GM12864 (cell line): ENCODE results near the gene C20orf202.

ENCODE experiments used
- DNase-seq: peaks from one replicate; pipeline ENCODE4 v3.0.0-alpha.2; 2011; ENCODE audit warnings: low read depth
- H3K4me3 ChIP-seq: 2 replicates; pipeline ENCODE4 v1.5.1; 2011; ENCODE audit warnings: mild to moderate bottlenecking, low read depth, low read length, control low read depth
- TF ChIP-seq, protein P1 (sequence below): IDR thresholded peaks from 2 replicates; pipeline ENCODE4 v1.5.1; 2011; ENCODE audit warnings: low read depth, mild to moderate bottlenecking, moderate library complexity, low read length, control low read depth, inconsistent platforms; ENCODE audit errors: missing control alignments

Gene C20orf202

DNA sequence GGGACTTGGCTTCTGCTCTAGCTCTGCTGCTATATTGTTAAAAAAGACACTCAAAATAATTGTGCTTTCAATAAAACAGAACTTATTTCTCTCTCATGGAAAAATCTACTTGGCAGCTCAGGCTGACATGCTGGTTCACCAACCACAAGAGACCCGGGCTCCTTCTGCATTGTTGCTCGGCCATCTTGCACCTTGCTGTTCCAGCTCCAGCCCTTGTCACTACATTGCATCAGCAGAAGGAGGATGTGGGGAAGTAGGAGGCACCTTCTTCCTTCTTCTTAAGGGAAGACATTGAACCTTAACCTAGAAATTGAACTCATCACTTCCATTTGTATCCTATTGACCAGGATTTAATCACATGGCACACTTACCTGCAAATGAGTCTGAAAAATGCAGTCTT lies 6.6 kb upstream of the C20orf202 start:
- H3K4me3 ChIP-seq: no peak overlapping the region
- TF ChIP-seq, protein P1, sequence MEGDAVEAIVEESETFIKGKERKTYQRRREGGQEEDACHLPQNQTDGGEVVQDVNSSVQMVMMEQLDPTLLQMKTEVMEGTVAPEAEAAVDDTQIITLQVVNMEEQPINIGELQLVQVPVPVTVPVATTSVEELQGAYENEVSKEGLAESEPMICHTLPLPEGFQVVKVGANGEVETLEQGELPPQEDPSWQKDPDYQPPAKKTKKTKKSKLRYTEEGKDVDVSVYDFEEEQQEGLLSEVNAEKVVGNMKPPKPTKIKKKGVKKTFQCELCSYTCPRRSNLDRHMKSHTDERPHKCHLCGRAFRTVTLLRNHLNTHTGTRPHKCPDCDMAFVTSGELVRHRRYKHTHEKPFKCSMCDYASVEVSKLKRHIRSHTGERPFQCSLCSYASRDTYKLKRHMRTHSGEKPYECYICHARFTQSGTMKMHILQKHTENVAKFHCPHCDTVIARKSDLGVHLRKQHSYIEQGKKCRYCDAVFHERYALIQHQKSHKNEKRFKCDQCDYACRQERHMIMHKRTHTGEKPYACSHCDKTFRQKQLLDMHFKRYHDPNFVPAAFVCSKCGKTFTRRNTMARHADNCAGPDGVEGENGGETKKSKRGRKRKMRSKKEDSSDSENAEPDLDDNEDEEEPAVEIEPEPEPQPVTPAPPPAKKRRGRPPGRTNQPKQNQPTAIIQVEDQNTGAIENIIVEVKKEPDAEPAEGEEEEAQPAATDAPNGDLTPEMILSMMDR: no peak
- DNase-seq: no peak

DNA sequence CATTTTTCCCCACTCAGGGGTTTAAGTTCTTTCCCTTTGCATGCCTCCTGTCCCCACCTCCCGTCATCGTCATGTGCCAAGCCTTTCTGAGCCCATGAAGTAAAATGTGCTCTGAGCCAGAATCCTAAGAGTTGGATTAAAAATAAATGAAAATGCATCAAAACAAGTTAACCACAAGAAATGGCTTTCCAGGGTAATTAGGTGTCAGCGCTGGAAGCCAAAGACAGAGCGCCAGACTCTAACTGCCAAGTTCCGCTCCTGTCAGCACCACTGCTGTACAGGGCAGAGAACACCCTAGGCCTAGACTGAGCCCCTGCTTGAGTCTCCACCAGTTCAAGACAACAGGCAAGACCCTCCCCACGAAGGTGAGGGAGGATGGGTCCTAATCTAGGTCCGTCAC lies 5.5 kb upstream of the C20orf202 start:
- no peak overlapping the region for H3K4me3 ChIP-seq
- TF ChIP-seq, protein P1: no peak
- no peak for DNase-seq

DNA sequence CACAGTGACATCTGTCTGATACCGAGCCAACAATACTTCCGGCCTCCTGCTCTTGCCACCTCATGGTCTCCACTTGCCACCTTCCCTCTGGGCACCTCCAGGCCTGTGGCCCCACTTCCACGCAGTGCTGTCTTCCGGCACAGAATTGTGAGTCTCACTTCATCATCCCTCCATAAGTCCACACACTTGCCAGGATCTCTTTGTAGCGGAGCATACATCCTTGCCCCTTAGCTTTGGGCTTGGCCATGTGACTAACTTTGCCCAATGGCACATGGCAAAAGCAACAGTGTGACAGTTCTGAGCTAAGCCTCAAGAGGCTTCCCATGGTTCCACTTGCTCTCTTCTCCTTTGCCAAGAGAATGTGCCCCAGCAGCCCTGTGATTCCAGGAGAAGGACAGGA lies 4.5 kb upstream of the C20orf202 start:
- DNase-seq: no peak
- no peak overlapping the region for H3K4me3 ChIP-seq
- TF ChIP-seq, protein P1: no peak

DNA sequence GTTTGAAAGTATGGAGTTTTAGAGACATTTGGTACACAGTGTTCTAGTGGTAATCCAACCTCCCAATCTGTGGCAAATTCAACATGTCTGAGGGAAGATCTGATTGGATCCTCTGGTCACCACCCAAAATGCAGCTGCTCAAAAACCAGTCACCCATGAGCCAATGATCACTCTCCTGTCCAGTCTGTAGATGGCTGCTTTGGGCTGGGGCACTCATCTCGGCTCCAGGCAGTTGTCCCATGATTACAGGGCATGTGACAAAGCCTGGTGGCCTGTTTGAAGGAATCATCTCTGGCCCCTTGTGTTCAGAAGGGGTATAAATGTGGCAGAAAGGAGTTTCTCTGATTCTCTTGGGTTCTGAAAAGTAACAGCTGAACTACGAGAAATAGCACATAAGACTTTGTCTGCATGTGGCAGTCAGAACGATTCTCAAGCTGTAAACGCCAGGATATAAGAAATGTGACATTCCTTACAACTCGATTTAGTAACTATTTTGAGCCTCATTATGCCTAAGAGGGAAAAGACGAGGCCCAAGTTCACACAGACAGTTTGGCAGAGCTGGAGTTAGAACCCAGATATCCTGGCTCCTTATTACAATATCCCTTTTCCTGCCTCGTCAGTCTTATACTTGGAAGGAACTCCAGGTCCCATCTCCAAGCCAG lies 3.9 kb upstream of the C20orf202 start:
- no peak for DNase-seq
- TF ChIP-seq, protein P1: no peak
- H3K4me3 ChIP-seq: no peak overlapping the region

DNA sequence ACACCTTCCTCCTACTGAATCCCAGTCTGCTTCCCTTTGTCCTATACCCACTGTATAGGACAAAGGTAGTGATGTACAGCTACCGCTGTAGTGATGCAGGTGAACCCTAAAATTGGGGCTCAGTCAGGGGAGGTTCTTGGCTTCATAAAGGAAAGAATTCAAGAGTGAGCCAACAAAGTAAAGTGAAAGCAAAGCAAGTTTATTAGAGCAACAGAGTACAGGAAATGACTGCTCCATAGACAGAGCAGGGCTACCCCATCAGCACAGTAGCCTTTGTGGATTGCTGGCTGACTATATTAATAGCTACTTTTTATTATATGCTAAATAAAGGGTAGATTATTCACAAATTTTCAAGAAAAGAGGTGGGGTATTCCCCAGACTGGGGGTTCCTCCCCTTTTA lies 3.3 kb upstream of the C20orf202 start:
- no peak for DNase-seq
- TF ChIP-seq, protein P1: no peak
- no peak overlapping the region for H3K4me3 ChIP-seq

DNA sequence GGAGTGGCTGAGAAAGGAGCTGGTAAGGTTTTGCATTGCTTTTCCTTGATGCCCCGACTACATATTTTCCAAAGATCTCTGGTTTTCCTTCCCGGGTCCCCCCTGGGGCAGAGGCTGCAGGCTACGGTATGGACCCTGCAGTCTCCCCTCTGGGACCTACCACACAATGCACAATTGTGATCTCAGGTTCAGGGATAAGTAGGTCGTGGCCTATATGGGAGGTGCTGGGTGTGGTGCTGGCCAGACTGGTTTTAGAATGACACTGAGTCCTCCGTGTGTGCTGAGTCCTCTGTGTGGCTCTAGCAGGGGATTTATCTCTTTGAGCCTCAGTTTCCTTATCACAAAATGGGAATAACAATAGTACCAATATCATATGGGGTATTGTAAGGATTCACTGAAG lies 376 bp downstream of the C20orf202 start:
- no peak overlapping the region for H3K4me3 ChIP-seq
- no peak for DNase-seq
- TF ChIP-seq, protein P1: no peak

DNA sequence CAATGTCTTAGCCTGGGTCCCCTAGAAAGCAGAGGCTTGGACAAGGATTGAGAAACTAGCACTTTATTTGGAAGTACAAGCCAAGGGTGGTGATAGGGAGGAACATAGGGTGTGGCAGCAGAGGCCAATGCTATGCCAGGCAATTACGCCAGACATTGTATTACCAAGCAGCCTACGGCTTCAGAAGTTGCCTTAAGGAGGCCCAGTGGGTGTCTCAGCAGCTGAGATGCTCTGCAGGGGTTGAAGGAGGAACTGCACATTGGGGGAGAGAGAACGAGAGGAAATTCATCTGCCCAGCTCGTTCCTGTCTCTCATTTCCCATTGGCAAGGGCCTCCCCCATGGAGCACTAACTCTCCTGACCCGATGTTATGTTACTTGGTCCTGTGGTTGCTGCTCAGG lies 859 bp downstream of the C20orf202 start:
- no peak for DNase-seq

More for the DNA sequence above, 859 bp downstream of the C20orf202 start:
- no peak overlapping the region for H3K4me3 ChIP-seq
- TF ChIP-seq, protein P1: no peak
